Measurements from ENCODE around the gene NUP85. TPM values are rescaled to one million over a fixed set of nuclear protein-coding genes. Genes with fewer than 3 reads are reported as not detected.

The NUP85 gene
- total and polyA plus RNA-seq, 2 of the 4 experiments (the other 2 are of a cell fraction) = 29.4 to 54.4 TPM

DNA sequence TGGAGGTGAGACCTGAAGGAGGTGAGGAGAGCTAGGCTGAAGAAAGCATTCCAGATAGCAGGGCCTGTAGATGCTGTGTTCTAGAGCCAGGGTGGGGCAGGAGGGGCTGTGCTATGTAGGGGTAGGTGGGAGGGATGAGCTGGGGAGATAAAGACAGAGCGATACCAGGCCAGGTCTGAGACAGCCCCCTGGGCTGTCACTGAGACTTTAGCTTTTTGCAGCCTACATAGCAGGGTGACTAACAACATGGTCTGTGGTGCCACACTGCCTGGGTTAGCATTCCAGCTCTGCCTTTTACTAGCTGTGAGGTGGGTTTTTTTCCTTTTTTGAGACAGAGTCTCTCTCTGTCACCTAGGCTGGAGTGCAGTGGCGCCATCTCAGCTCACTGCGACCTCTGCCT, 14.3 kb downstream of the NUP85 start:
- CTCF ChIA-PET = no interaction called here
- intact Hi-C loops (cut with micrococcal nuclease) (no loop called here), in situ Hi-C loops (cut with MboI; ENCODE audit: low sequenced_read_pairs) (no loop called here), dilution Hi-C loops (cut with HindIII; ENCODE audit: low sequenced_read_pairs, unreplicated experiment) (no loop called here)
- peaks cover 47% of the 10 kb centered on the region for H3K36me3 ChIP-seq (ENCODE audit: control insufficient read depth, insufficient read depth, low read length)
- no peak overlapping the region for H3K4me3 ChIP-seq (ENCODE audit: insufficient read depth, low read depth, low read length)
- H3K56ac ChIP-seq (ENCODE audit: extremely low read depth, insufficient read depth, low read length) = no peak overlapping the region
- H2AK9ac ChIP-seq (replicated peaks; ENCODE audit: low read depth, low read length, poor library complexity) = no peak overlapping the region
- H3K9me1 ChIP-seq (ENCODE audit: insufficient read depth, low read length) = no peaks in the 10 kb centered on the region
- no peak overlapping the region for H3K18ac ChIP-seq (ENCODE audit: low read depth, low read length)
- H4K5ac ChIP-seq (ENCODE audit: low read depth, low read length) = no peak overlapping the region
- H3K79me1 ChIP-seq (ENCODE audit: low read depth in 1 of 2, low read length in 2 of 2) = peaks cover 14 to 31% of the 10 kb centered on the region in 2 experiments; a peak in 3 of 4 replicates
- no peak overlapping the region for H2BK15ac ChIP-seq (ENCODE audit: low read depth, low read length)
- H3K4me1 ChIP-seq (ENCODE audit: control insufficient read depth, insufficient read depth, low read length) = no peaks in the 10 kb centered on the region
- H3K4ac ChIP-seq (ENCODE audit: low read depth, low read length) = no peak overlapping the region
- H3K9me3 ChIP-seq (ENCODE audit: control insufficient read depth, insufficient read depth, low read length) = no peaks in the 10 kb centered on the region
- ATAC-seq (ENCODE audit: low read depth) = no peak; the same call in 1 of the 2 replicates
- no TSS peak for BruUV-seq (replicated peaks)
- no peak overlapping the region for H3K27ac ChIP-seq (ENCODE audit: insufficient read depth, low read length)
- H2BK5ac ChIP-seq (ENCODE audit: low read depth, low read length, poor library complexity, severe bottlenecking) = no peak overlapping the region
- H2BK120ac ChIP-seq (ENCODE audit: low read depth, low read length) = no peak overlapping the region
- WGBS, 2 experiments (ENCODE audit: extremely low coverage in 2 of 2, insufficient read length in 1 of 2) = 100% methylated on average over 2 of the region's 3 CpGs; no CpG with 5 or more reads in 1 of the 2 experiments
- H2AFZ ChIP-seq (replicated peaks; ENCODE audit: low read length, poor library complexity) = no peak overlapping the region
- TF ChIP-seq NFE2L2 (IDR thresholded peaks at IDR 0.05; ENCODE audit: low read depth, low read length) = no peak
- no peaks in the 10 kb centered on the region for H4K20me1 ChIP-seq (ENCODE audit: insufficient read depth, low read length)
- H2BK20ac ChIP-seq (ENCODE audit: low read depth, low read length) = no peak overlapping the region
- H3K14ac ChIP-seq (replicated peaks; ENCODE audit: low read depth, low read length) = no peak overlapping the region
- no peaks in the 10 kb centered on the region for H3K27me3 ChIP-seq (ENCODE audit: control insufficient read depth, insufficient read depth, low read length)
- no peak overlapping the region for H4K8ac ChIP-seq (ENCODE audit: low read depth in 2 of 2, low read length in 2 of 2)
- no peak for DNase-seq
- no peak overlapping the region for H3K23ac ChIP-seq (ENCODE audit: low read depth, low read length)
- H2AK5ac ChIP-seq (ENCODE audit: low read depth, low read length) = no peak overlapping the region
- no peak overlapping the region for H3K9ac ChIP-seq (ENCODE audit: low read depth, low read length)
- no peak overlapping the region for H3K4me2 ChIP-seq (ENCODE audit: low read depth, low read length)
- POLR2A ChIA-PET (ENCODE audit: unreplicated experiment) = no interaction called here
- H4K91ac ChIP-seq (ENCODE audit: insufficient read depth, low read depth, low read length) = no peak overlapping the region
